HG02610 (cell line): ENCODE data around the gene GABRD.

ENCODE experiments used
- ATAC-seq: cut with Tn5 transposase; IDR thresholded peaks from one replicate; pipeline ENCODE4 v1.9.1; 2021; ENCODE audit warnings: mild to moderate bottlenecking, moderate library complexity; ENCODE audit not compliant: unreplicated experiment

GABRD gene

DNA sequence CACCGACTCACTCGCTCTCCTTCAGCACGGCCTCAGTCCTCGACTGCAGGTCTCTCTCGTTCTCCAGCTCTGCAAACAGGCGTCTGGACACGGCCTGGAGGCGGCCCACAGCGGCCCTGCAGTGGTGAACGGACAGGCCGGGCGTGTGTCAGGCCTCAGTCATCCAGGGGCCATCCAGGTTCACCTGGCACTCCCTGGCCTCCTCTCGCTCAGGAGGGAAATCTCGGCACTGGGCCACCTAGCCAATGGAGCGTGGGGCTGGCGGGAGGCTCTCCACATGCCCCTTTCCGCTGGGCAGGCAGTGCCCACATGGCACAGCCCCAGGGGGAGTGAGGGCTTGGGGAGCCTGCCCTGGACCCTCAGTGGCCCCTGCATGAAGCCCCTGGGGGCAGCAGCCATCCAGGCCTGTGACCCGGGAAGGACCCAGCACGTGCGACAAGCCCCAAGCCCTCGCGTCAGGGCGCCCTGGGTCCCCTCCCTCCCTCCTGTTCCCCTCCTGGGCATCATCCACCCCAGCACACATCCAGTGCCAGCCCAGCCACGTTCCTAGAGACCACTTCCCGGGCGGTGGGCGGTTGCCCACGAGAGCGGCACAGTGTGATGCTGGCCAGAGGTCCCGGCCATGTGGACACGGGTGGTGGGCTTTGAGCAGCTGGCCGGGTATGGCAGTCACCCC, 33.6 kb upstream of the GABRD start:
- no peak for ATAC-seq

DNA sequence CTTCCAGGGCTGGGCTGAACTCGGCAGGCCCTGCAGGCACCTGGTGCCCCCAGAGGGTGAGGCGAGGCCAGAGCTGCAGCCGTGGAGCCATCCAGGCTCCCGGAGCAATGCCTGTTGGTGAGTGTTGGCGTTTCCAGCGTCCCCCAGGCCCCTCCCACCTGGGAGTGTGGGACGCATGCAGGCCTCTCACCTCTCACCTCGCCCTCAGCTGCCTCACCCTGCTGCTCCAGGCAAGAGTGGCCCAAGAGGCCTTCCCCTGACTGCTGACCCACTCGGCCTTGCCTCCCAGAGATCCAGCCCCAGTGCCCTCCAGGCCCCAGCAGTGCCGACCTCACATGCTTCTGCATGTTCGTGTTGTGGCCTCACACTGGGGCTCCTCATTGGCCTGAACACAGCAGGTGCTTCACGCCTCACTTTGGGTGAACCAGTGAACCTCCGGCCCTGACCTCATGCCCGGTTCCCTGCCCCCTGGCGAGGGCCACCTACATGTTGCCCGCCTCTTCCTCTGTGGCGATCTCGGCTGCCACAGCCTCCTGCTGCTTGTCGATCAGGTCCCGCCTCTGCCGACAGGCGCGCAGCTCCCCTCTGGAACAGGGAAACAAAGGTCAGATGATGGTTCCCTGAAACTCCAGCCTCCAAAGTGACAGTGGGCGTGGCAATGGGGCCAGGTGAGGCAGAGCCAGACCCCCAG, 32.5 kb upstream of the GABRD start:
- ATAC-seq, result no peak

DNA sequence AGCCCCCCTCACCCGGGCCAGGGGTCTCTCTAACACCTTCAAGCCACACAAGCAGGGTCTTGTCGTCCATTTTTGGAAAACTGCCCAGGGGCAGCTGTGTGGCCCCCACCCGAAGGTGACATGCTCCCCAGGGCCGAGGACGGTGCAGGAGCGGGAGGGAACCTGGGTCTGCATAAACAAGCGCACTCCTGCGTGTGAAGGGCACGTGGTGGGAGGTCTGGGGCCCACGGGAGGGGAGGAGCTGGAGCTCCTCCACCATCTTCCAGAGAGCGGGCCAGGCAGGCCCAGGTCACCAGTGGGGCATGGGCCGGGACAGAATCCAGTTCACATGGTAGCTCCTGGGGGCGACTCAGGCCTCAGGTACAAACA, 32.0 kb upstream of the GABRD start:
- no peak for ATAC-seq

DNA sequence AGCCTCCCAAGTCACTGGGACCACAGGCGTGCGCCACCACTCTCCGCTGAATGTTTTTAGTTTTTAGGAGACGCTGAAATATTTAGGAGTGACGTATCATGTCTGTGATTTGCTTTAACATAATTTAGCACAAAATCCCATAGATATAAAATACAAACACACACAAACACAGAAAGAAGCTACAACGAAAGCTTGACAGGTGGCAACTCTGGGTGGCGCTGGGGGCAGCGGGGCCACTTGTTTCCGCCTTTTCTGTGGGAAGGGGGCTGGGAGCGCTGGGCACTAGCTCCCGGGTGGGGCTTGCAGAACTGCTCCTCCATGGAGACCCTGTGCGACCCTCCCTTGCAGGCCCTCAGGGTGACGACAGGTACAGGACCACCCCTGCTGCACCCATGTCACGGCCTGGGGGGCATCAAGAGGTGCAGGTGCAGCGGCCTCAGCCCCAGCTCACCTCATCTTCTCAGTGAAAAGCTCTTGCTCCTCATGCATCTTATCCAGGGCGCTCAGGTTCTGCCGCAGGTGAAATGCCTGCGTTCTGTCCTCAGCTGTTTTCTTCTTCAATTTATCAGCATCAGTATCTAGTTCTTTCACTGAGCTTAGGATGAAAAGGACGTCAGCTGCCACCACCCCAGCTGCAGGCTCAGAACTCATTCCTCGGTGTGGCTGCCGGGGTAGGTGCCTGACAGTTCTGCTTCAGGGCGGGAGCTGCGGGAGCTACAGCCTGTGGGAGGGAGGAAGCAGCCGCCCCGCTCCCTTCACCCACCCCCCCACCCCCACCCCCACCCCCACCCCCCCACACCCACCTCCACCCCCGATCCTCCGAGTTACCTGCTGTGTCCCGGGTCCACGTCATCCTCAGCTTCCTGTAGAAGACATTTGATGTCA, 30.8 kb upstream of the GABRD start:
- ATAC-seq, result no peak

DNA sequence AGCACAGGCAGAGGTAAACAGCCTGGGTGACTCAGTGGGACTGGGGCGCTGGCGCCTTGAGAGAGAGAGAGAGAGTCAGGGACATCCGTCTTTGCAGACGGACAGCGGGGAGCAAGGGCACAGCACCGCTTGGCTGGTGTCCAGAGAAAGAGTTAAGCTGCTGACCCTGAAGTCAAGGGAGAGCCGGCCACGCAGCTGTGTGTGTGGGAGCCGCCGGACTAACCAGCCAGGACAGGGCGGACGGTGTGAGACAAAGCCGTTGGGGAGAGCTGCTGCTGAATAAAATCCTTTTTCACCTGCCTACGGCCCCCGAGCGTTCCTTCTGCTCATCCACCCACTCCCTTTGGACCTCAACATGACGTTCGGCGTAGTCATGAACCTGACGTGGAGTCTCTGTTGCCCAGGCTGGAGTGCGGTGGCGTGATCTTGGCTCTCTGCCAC, 30.0 kb upstream of the GABRD start:
- no peak for ATAC-seq

DNA sequence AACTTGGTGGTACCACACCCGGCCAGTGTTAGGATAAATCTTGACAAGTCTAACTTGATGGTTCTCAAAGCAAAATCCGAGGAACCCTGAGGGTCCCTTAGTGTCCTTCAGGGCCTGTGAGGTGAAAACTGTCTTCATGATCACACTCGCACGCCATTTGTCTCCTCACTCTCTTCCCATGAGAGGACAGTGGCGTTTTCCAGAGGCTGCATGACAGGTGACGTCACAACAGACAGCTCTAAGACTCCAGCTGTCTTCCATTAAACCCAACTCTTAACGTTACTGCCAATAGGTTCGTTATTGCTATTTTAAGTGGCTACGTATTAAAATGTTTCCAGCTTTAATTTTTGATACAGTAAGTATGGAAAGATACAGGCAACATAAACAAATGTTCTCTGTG, 29.4 kb upstream of the GABRD start:
- no peak for ATAC-seq

DNA sequence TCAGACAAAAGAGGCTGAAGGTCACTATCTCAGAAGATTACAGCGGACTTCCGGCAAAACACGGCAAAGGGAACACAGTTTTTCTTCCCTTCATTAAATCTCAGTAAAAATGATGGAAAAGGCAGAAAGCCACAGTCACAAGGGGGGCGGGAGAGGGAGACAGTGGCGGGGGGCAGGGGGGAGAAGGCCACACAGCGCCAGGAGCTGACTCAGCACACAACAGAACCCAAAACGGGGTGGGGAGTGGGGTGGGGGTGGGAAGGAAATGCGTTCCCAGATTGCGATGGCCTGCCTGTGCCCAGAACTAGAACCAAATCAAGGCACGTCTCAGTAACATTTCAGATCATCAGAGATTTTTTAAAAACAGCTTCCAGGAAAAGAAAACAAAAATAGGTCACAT, 28.9 kb upstream of the GABRD start:
- ATAC-seq, result no peak

DNA sequence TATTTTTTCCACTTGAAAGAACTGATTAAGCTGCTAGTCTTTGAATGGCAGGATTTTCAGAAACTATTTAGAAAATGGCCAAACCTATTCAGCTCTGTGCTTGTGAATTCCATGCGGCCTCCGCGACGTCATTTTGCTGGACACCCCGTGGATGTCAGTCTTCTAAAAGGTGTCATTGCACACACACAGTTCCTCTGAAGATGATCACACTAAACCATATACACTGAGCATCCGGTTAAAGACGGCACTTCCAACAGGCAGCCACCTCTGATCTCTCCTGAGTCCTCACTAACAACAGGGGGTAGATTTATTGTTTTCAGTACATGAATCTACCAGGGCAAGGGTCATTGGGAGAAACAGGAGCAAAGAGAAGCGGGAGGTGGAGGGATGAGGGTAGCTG, 24.6 kb upstream of the GABRD start:
- no peak for ATAC-seq

DNA sequence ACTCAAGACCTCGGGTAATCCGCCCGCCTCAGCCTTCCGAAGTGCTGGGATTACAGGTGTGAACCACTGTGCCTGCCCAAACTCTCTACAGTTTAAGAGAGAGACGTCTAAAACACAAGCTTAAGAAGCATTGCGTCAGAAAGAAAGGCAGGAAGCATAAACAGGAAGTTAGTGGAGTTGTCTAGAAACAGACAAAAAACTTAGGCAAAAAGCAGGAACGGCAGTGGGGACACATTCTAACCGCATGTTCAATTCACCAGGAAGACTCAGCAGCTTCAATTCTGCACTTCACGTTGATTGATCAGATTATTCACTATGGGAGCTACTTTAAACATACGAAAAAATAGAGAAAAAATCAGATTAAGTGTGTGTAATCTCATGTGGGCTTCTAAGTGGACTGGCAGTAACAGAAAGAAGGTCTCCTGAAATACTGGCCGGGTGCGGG, 22.9 kb upstream of the GABRD start:
- ATAC-seq, result no peak

DNA sequence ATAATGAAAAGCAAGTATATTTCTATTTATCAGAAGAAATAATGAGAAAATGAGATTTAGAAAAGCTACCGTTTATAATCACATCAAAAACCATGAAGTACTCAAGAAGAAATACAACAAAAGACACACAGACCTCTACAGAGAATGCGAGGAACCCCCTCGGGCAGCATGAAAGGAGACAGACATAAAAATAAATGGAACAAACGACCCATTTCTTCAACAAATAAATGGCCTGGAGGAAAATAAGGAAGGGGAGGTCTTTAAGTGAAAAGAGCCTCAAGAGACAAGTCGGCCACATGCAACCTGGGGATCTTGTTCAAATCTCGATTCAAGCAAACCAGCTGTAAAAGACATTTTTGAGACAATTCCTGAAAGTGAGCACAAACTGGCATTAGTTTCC, 21.6 kb upstream of the GABRD start:
- ATAC-seq, result no peak

DNA sequence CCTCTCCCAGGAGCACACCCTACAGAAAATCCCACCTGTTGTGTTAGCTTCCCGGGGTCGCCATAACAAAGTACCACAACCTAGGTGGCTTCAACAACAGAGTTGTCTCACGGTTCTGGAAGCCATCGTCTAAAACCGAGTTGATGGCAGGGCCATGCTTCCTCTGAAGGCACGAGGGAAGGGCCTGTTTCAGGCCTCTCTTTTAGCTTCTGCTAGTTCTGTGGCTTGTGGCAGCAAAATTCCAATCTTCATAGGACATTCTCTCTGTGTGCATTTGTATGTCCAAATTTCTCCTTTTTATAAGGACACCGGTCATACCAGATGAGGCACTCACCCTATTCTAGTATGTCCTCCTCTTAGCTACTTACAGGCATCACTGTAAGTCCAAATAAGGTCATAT, 18.7 kb upstream of the GABRD start:
- no peak for ATAC-seq

DNA sequence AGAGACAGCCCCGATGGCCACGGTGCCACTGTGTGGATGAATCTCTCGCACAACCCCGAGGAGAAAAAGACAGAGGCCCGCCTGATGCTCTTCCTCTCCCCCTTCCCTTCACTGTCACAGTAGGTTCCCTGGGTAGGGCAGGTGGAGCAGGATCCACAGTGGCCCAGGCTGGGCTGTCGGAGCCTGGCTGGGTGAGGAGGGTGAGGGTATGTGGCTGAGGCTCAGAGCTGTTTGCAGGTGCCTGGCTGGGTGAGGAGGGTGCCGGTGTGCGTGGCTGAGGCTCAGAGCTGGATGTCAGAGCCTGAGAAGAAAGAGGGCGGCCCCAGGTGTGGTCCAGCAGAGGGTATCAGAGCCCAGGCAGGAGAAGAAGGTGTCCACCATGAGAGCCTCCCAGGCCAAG, 18.3 kb upstream of the GABRD start:
- ATAC-seq, result no peak

DNA sequence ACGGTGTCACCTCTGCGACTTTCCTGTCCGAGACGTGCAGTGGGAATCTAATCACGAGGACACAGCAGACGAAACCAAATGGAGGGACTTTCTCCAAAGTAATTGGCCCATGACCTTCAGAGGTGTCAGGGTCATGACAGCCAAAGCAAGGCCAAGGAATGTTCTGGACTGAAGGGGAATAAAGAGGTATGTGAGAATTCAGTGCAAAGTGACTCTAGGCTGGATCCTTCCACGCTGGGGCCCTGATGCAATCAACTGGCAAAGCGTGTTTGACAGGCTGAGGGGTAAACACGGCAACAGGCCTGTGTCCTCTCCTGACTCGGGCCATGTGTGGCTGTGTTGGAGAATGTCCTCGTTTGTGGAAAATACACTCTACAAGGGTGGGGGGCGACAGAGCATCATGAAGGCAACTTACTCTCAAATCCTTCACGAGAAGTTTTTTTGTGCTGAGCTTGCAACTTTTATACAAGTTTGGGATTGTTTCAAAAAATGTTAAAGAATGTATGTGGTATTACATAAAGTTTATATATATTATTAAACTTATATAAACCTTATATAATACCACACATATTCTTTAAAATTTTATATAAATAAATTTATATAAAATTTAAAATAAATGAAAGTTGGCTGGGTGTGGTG, 17.3 kb upstream of the GABRD start:
- no peak for ATAC-seq

DNA sequence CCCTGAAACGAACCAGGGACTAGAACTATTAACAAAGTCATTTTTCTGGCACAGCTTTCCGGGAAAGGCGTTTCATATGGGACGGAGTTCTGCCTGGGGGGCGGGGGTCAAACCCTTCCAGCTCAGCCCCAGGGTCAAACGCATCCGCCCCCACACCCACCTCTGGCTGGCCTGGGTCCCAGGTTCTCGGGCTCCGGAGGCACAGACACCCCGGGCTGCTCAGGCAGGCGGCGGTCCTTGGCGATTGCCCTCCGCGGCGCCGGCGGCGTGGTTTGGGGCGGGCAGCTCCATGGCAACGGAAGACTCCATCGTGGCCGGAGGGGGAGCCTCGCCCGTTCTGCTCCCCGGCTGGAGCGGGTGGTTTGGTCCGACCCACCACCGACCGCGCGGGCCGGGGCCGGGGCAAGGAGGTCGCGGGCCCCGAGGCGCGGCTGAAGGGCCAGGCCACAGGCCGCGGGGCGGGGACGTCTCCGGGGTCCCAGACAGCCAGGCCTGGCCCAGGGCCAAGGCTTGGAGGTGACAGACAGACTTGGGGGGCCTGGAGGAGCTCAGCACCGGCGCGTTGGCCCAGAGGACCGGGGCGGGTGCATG, 15.5 kb upstream of the GABRD start, which contains the start of gene CFAP74:
CFAP74 (minus strand) TSS at position 246 of the 591 bp plus-strand sequence. CDS start 12,830 bp downstream, outside the sequence.
- ATAC-seq, result no peak

DNA sequence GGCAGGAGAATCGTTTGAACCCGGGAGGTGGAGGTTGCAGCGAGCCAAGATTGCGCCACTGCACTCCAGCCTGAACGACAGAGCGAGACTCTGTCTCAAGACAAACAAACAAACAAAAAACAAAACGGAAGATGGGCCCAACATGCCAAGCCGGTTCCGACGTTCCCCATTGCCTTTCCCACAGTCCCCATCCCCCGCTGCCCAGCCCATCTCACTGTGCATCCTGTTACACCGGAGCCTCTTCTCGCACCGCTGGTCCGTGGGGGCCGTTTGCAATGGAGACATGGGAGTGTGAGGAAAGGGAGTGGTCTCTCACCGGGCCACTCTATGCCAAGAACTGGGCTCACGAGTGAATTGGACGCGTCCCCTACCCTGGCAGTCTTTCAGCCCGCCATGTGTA, 14.3 kb upstream of the GABRD start:
- ATAC-seq, result no peak

DNA sequence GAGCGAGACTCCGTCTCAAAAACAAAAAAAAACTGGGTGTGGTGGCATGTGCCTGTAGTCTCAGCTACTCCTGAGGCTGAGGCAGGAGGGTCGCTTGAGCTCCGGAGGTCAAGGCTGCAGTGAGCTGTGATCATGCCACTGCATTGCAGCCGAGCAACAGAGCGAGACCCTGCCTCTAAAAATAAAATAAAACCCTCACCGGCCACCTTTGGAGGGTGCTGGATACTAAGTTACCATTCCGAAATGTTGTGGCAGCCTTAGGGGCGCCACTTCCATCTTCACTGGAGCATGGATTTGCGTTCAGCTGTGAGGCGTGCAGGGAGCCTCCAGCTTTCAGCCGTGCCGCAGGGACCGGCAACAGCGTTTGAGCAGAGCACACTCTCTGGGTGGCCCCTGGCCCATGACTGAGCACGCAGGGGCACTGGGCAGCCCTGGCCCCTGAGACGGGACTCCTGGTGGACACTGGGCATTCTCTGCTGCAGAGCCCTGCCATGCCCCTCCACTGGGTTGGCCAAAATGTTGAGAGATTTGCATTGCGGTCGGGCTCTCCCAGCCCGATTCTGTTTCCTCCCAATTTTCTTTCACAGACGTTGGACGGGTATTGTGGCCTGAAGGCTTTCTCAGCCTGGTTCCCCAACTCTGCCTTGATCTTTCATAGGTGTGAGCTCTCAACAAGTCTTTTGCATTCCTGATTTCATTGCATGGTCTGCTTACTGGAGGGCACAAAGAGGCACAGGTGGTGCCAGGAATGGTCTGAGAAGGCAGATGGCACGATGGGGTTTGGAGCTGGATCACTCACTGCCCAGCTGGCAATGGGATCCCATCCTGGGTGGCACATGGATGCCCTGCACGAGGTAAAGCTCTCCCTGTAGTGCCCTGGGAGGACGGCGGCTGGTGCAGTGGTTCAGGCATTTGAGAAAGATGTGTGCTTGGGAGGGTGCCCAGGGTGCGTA, 9.8 kb upstream of the GABRD start:
- ATAC-seq, result no peak

DNA sequence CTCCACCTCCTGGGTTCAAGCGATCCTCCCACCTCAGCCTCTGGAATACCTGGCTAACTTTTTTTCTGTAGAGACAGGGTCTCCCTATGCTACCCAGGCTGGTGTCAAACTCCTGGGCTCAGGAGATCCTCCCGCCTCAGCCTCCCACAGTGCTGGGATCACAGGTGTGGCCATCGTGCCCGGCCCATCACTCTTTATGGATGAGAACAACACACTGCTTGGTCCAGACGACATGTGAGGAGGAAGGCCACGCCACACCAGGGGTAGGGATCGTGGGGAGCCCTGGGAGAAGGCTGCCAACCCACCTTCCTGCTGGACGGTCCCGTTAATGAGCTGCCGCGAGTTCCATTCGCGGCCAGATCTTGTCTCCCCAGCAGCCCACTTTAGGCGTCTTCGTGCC, 5.0 kb upstream of the GABRD start:
- ATAC-seq, result no peak

DNA sequence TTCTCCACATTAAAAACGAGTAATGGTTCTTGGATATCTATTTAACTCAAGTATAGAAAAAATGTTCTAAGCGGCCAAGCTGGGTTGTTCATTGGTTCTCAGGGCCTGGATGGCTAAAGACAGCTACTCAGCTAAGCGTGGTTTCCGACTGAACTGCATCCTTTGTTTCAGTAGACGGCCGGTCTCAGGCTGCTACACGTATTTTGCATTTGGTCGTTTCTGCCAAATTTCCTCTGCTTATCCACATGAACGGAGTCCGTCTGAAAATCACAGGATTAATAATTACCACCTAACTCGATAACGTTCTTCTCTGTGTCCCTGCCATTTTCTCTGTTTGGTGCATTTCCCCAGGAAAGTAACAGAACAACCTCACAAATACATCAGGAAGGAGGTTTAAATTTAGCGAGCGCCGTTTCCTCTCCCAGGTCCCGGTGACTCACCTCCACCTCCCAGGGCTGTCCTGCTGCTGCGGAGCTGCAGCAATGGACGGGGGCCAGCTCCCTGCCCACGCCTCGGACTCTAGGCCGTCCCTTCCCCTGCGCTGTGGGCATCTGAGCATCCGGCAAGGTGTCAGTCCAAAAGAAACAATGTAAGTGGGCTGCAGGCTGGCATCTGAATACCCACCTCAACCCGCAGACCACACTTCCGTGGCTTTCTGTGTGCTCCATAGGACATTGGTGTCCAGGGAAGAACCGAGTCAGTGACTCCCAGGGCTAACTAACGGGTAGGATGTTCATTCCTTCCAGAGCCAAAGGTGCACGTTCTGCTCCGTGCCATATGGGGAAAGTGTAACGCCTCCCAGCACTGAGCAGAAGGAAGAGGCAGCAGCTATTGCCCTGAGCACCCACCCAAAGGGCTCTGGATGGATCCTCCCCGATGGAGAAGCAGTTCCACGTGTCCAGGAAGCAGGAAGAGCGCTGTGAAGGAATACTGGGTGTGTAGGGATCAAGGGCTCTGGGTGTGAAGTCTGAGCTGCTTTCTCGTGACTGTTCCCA, 4.1 kb upstream of the GABRD start:
- no peak for ATAC-seq
